Measurements from ENCODE around the gene SLC43A2. TPM values are rescaled to one million over a fixed set of nuclear protein-coding genes. Genes with fewer than 3 reads are reported as not detected.

SLC43A2 gene
- total and polyA plus RNA-seq, 2 donors (not counting 3 experiments of a cell fraction or from before 2014, with no cell fraction given), result 41.7 to 52.0 TPM

GRCh38 chr17:1605681-1606351 lies 22.8 kb downstream of the SLC43A2 start:
- H3K27ac ChIP-seq (ENCODE audit: insufficient read depth, low read depth, low read length), result no peak overlapping the region
- no peak overlapping the region for H3K4me2 ChIP-seq (ENCODE audit: insufficient read depth, low read length)
- ChIA-PET POLR2A (no interaction called here), CTCF (no interaction called here)
- intact Hi-C loops (cut with micrococcal nuclease) (no loop called here), dilution Hi-C loops (cut with MboI; ENCODE audit: extremely low pct_ligation_motif_present, low sequenced_read_pairs) (no loop called here)
- BruUV-seq (replicated peaks), result no TSS peak
- no peak overlapping the region for H3K9ac ChIP-seq (replicated peaks; ENCODE audit: extremely low read depth, insufficient read depth, low read length)
- H3K36me3 ChIP-seq (ENCODE audit: control insufficient read depth in 2 of 2, extremely low read depth in 1 of 2, insufficient read depth in 2 of 2, low read length in 2 of 2), result no peaks in the 10 kb centered on the region
- FAIRE-seq (no peak), DNase-seq (ENCODE audit: low read depth, low spot score) (no peak)
- TF ChIP-seq, protein P1, sequence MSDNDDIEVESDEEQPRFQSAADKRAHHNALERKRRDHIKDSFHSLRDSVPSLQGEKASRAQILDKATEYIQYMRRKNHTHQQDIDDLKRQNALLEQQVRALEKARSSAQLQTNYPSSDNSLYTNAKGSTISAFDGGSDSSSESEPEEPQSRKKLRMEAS (IDR thresholded peaks at IDR 0.05; ENCODE audit: insufficient read depth, insufficient read length), result no peak
- no peak for TF ChIP-seq POLR2AphosphoS5 (IDR thresholded peaks at IDR 0.05; ENCODE audit: insufficient read depth, low read depth, low read length)
- no peak for TF ChIP-seq FOS (IDR thresholded peaks at IDR 0.05; ENCODE audit: borderline replicate concordance, insufficient read depth, low read length)
- TF ChIP-seq EZH2 (IDR thresholded peaks at IDR 0.05; ENCODE audit: borderline replicate concordance, low read depth, low read length, severe bottlenecking), result no peak
- no peak for TF ChIP-seq POLR2A (IDR thresholded peaks at IDR 0.05; ENCODE audit: low read depth, low read length)
- TF ChIP-seq GATA2 (IDR thresholded peaks at IDR 0.05; ENCODE audit: insufficient read depth, insufficient read length, low read depth, low read length), result no peak
- TF ChIP-seq JUN (IDR thresholded peaks at IDR 0.05; ENCODE audit: borderline replicate concordance, insufficient read depth, insufficient read length, low read depth), result no peak
- TF ChIP-seq MYC (IDR thresholded peaks at IDR 0.05; ENCODE audit: low read depth, low read length), result no peak
- no peak for TF ChIP-seq CTCF (IDR thresholded peaks at IDR 0.05; ENCODE audit: extremely low read depth in 1 of 2, insufficient read depth in 1 of 2, low read depth in 1 of 2, low read length in 2 of 2)
- H4K20me1 ChIP-seq (replicated peaks; ENCODE audit: control insufficient read depth, extremely low read depth, insufficient read depth, low read length), result no peaks in the 10 kb centered on the region
- no peaks in the 10 kb centered on the region for H3K79me2 ChIP-seq (ENCODE audit: control insufficient read depth, insufficient read depth, low read length)
- no peaks in the 10 kb centered on the region for H3K9me3 ChIP-seq (replicated peaks; ENCODE audit: control insufficient read depth, insufficient read depth, low read length)
- no peak overlapping the region for H3K4me3 ChIP-seq (replicated peaks in 1 of 3; ENCODE audit: insufficient read depth in 1 of 3, low read depth in 1 of 3, low read length in 3 of 3)
- H3K27me3 ChIP-seq (ENCODE audit: control insufficient read depth in 2 of 2, insufficient read depth in 2 of 2, low read length in 2 of 2), result no peaks in the 10 kb centered on the region
- no peaks in the 10 kb centered on the region for H3K4me1 ChIP-seq (ENCODE audit: control insufficient read depth, extremely low read depth, insufficient read depth, low read length)
- no peaks in the 10 kb centered on the region for H3K9me1 ChIP-seq (replicated peaks; ENCODE audit: control insufficient read depth, extremely low read depth, insufficient read depth, low read length)
- no peak overlapping the region for H2AFZ ChIP-seq (ENCODE audit: low read depth, low read length)

Data from endothelial cell of umbilical vein (primary cell).